Glutamatergic neuron (in vitro differentiated cells): ENCODE results near the gene ASTN2. TPM values are rescaled to one million over a fixed set of nuclear protein-coding genes. Genes with fewer than 3 reads are reported as not detected.

Experiments
- DNase-seq: peaks from one replicate; pipeline ENCODE4 v3.0.0; 2022
- H3K27ac Mint-ChIP-seq: one replicate; pipeline ENCODE4 v1.8.0; 2020; ENCODE audit warnings: mild to moderate bottlenecking, mixed read lengths, inconsistent platforms; ENCODE audit not compliant: unreplicated experiment
- H3K27me3 Mint-ChIP-seq: one replicate; pipeline ENCODE4 v1.8.0; 2020; ENCODE audit warnings: mild to moderate bottlenecking, moderate library complexity, mixed read lengths, inconsistent platforms; ENCODE audit not compliant: unreplicated experiment
- H3K36me3 Mint-ChIP-seq: one replicate; pipeline ENCODE4 v1.8.0; 2020; ENCODE audit warnings: mild to moderate bottlenecking, mixed read lengths, inconsistent platforms; ENCODE audit not compliant: unreplicated experiment
- H3K4me1 Mint-ChIP-seq: one replicate; pipeline ENCODE4 v1.8.0; 2020; ENCODE audit warnings: mild to moderate bottlenecking, low read depth, mixed read lengths, inconsistent platforms; ENCODE audit not compliant: unreplicated experiment
- H3K4me3 Mint-ChIP-seq: one replicate; pipeline ENCODE4 v1.8.0; 2020; ENCODE audit warnings: mild to moderate bottlenecking, mixed read lengths, inconsistent platforms; ENCODE audit not compliant: unreplicated experiment
- H3K9me3 Mint-ChIP-seq: one replicate; pipeline ENCODE4 v1.8.0; 2020; ENCODE audit warnings: mild to moderate bottlenecking, moderate library complexity, mixed read lengths, inconsistent platforms; ENCODE audit not compliant: unreplicated experiment
- total RNA-seq: library from RNA; stranded (reverse); fragmentation: NEBNext Ultra II Directional; extraction: Animal tissue kit (Norgen Biotek cat#: 25700); gene quantifications from one replicate; pipeline ENCODE4 v1.2.1, GENCODE V29; 2021; ENCODE audit not compliant: unreplicated experiment
- TF ChIP-seq, protein P1 (sequence below): fragments of 200-600 bp; sonication (generic); IDR thresholded peaks from one replicate; pipeline ENCODE4 v1.5.0; 2021; ENCODE audit not compliant: partially characterized antibody, unreplicated experiment

ASTN2 gene
- total RNA-seq, 1 donor from 2014 or later, result 134 TPM

DNA sequence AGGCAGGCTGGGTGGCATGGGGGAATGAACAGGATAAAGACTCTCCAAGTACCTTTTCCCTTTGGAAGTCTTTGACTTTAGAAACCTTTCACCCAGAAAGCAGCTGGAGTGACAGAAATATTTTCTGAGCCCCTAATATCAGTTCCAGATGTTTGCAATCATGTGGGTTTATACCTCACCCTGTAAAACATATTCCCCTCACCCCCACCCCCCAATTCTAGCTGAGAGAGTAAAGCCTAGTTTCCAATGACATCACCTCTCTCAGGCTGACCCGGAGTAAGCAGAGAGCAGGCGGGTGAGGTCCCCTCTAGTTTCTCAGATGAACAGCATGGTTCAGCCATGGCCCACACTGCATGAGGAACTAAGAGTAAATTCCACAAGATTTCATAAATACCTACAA is 810.6 kb downstream of the ASTN2 start:
- no peaks in the 10 kb centered on the region for H3K36me3 Mint-ChIP-seq

DNA sequence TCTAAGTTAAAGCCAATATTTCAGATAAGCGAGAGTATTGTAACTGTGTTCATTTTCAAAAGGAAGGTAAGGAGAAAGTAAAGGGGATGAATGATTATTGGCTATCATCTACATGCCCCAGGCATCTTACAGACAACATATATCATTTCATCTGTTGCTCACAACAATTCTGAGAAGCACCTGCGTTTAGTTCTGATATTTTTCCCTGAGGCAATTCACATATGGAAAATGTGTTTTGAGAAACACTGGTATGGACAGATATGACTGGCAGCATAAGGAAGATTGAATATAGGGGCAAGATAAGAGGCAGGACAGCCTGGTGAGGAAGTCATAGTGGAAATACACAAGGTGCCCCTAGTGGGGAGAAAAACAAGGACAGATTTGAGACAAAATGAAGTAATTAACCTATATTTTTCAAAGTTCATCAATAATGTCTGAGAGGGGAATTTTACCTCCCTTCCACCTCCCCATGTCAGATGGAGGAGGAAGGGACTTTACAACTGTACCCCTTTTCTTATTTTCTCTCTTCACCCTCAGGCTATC is 815.4 kb downstream of the ASTN2 start:
- Mint-ChIP-seq H3K4me1 (no peaks in the 10 kb centered on the region), H3K27me3 (no peaks in the 10 kb centered on the region), H3K4me3 (no peak overlapping the region), H3K27ac (no peak overlapping the region), H3K36me3 (no peaks in the 10 kb centered on the region), H3K9me3 (no peaks in the 10 kb centered on the region)
- no peak for DNase-seq
- TF ChIP-seq, protein P1, sequence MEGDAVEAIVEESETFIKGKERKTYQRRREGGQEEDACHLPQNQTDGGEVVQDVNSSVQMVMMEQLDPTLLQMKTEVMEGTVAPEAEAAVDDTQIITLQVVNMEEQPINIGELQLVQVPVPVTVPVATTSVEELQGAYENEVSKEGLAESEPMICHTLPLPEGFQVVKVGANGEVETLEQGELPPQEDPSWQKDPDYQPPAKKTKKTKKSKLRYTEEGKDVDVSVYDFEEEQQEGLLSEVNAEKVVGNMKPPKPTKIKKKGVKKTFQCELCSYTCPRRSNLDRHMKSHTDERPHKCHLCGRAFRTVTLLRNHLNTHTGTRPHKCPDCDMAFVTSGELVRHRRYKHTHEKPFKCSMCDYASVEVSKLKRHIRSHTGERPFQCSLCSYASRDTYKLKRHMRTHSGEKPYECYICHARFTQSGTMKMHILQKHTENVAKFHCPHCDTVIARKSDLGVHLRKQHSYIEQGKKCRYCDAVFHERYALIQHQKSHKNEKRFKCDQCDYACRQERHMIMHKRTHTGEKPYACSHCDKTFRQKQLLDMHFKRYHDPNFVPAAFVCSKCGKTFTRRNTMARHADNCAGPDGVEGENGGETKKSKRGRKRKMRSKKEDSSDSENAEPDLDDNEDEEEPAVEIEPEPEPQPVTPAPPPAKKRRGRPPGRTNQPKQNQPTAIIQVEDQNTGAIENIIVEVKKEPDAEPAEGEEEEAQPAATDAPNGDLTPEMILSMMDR, result peak; percentile 35

More for the DNA sequence above, 810.6 kb downstream of the ASTN2 start:
- TF ChIP-seq, protein P1, result no peak
- H3K4me3 Mint-ChIP-seq, result no peak overlapping the region
- no peak overlapping the region for H3K27ac Mint-ChIP-seq
- H3K4me1 Mint-ChIP-seq, result peaks cover 2% of the 10 kb centered on the region
- no peak for DNase-seq
- H3K27me3 Mint-ChIP-seq, result peaks cover 2% of the 10 kb centered on the region
- no peaks in the 10 kb centered on the region for H3K9me3 Mint-ChIP-seq

DNA sequence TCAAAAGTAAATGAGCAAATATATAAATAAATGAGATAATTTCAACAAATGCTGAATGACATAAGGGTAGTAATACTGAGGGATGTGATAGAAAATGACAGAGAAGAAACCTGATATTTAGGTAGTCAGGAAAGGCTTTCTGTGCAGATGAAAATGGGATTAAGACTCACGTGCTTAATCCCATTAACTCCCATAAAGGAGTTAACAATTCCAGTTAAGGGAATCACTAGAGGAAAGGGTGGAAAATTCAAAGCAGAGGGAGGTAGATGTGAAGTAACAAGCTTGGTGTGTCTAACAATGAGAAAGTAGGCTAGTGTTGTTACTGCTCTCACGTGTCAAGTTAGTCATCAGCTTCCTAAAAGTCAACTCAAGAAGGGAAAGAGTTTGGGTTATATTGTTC is 818.2 kb downstream of the ASTN2 start:
- TF ChIP-seq, protein P1, result no peak
- H3K27me3 Mint-ChIP-seq, result peaks cover 5% of the 10 kb centered on the region

DNA sequence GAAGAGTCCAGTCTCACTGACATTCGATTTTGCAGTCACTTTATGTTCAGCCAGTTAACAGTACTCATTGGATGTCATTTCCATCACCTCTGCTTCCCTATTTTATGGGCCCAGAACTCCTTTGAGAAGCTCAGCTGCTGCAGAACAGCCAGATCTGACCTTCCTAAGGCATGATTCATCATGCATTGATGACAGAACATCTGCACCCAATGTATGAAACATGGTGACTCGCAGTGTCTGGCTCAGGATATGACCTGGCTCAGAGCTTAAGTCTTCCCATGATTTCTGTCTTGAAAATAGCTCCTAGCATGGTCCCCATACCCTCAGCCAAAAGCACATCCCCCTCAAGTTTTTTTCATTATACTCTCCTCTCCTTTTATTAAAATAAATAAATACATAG is 820.3 kb downstream of the ASTN2 start:
- peaks cover 3% of the 10 kb centered on the region for H3K36me3 Mint-ChIP-seq
- no peaks in the 10 kb centered on the region for H3K4me1 Mint-ChIP-seq
- peaks cover 6% of the 10 kb centered on the region for H3K9me3 Mint-ChIP-seq
- no peak for DNase-seq
- peaks cover 5% of the 10 kb centered on the region for H3K27me3 Mint-ChIP-seq
- TF ChIP-seq, protein P1, result no peak
- no peak overlapping the region for H3K4me3 Mint-ChIP-seq
- H3K27ac Mint-ChIP-seq, result no peak overlapping the region

More for the DNA sequence above, 818.2 kb downstream of the ASTN2 start:
- no peak overlapping the region for H3K27ac Mint-ChIP-seq
- H3K4me1 Mint-ChIP-seq, result no peaks in the 10 kb centered on the region
- H3K36me3 Mint-ChIP-seq, result no peaks in the 10 kb centered on the region
- no peak overlapping the region for H3K4me3 Mint-ChIP-seq
- H3K9me3 Mint-ChIP-seq, result peaks cover 4% of the 10 kb centered on the region
- no peak for DNase-seq

DNA sequence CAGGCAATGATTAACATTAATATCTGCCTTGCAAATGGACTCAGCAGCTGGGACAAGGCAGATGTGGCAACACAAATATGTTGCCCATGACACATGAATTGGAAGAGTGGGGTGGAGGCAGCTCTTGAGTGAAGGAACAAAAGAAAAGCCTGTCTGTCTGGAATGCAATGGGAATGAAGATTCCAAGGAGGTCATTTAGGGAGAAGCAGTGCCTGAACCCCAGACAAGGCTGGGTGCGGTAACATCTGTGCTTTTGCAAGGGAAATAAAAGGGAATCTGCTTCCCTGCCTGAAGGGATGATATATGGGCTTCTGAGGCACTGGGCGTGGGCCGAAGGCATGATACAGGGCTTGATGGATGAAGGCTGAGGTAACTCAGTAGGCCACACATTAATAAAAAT is 821.9 kb downstream of the ASTN2 start:
- Mint-ChIP-seq H3K27me3 (peaks cover 5% of the 10 kb centered on the region), H3K9me3 (peaks cover 10% of the 10 kb centered on the region), H3K36me3 (peaks cover 16% of the 10 kb centered on the region), H3K27ac (peak overlapping the region; percentile 4), H3K4me1 (no peaks in the 10 kb centered on the region), H3K4me3 (no peak overlapping the region)
- TF ChIP-seq, protein P1, result no peak
- DNase-seq, result no peak
